Panc1 (cell line): Measurements from ENCODE around the gene MYLK2.

Source experiments
- CTCF ChIP-seq: fragments of 450-650 bp; IDR thresholded peaks from 2 replicates; pipeline ENCODE4 v1.5.1; 2017; ENCODE audit warnings: mild to moderate bottlenecking
- POLR2AphosphoS5 ChIP-seq: IDR thresholded peaks from 2 replicates; pipeline ENCODE4 v1.6.1; 2012; ENCODE audit warnings: mild to moderate bottlenecking, low read depth, low read length, moderate library complexity
- SIN3A ChIP-seq: IDR thresholded peaks from 2 replicates; pipeline ENCODE4 v1.6.1; 2012; ENCODE audit warnings: low read depth, mild to moderate bottlenecking, low read length, moderate library complexity, borderline replicate concordance; ENCODE audit not compliant: insufficient read depth
- TCF7L2 ChIP-seq: IDR thresholded peaks from 2 replicates; pipeline ENCODE4 v1.6.1; 2011; ENCODE audit warnings: mild to moderate bottlenecking, low read depth, low read length, inconsistent platforms

- TF ChIP-seq CTCF (no peak), POLR2AphosphoS5 (no peak), SIN3A (no peak), TCF7L2 (no peak)
These were observed 58.5 kb downstream of the MYLK2 start for GRCh38 chr20:31877684-31878083.
